GM23338 (cell line): ENCODE results near the gene SSH2.

ENCODE experiments used
- CTCF ChIP-seq, 2 experiments: fragments of 200-600 bp in 1 of 2; sonication (generic) in 1 of 2; conservative IDR thresholded peaks; 2 replicates each; pipeline versions ENCODE4 v1.5.1 to v1.6.1; 2016 to 2017; ENCODE audit warnings: antibody characterized with exemption in 2 of 2, low read depth in 2 of 2, mild to moderate bottlenecking in 2 of 2, moderate library complexity in 1 of 2
- EZH2 ChIP-seq: fragments of 200-600 bp; sonication (generic); IDR thresholded peaks from one replicate; pipeline ENCODE4 v1.8.0; 2017; ENCODE audit warnings: antibody characterized with exemption, mild to moderate bottlenecking, low read depth; ENCODE audit not compliant: unreplicated experiment
- EZH2phosphoT487 ChIP-seq: fragments of 200-600 bp; sonication (generic); IDR thresholded peaks from one replicate; pipeline ENCODE4 v1.8.1; 2018; ENCODE audit warnings: antibody characterized with exemption; ENCODE audit not compliant: unreplicated experiment
- NANOG ChIP-seq: IDR thresholded peaks from 2 replicates; pipeline ENCODE4 v1.6.1; 2016; ENCODE audit warnings: antibody characterized with exemption, borderline replicate concordance
- POLR2AphosphoS5 ChIP-seq: IDR thresholded peaks from 2 replicates; pipeline ENCODE4 v1.6.1; 2016; ENCODE audit warnings: antibody characterized with exemption, low read depth
- REST ChIP-seq: IDR thresholded peaks from one replicate; pipeline ENCODE4 v1.6.1; 2018; ENCODE audit warnings: antibody characterized with exemption; ENCODE audit not compliant: unreplicated experiment
- STAT1 ChIP-seq: IDR thresholded peaks from one replicate; pipeline ENCODE4 v1.6.1; 2016; ENCODE audit warnings: antibody characterized with exemption; ENCODE audit not compliant: unreplicated experiment
- ZNF114 ChIP-seq: fragments of 250-450 bp; sonication (Bioruptor Pico); IDR thresholded peaks from 2 replicates; pipeline ENCODE4 v1.5.0; 2020; ENCODE audit warnings: mild to moderate bottlenecking, moderate library complexity
- ZNF331 ChIP-seq: fragments of 250-450 bp; sonication (Bioruptor Pico); IDR thresholded peaks from 2 replicates; pipeline ENCODE4 v1.5.0; 2020; ENCODE audit warnings: low read depth, mild to moderate bottlenecking, moderate library complexity

GRCh38 chr17:29683481-29683880 lies 246.5 kb downstream of the SSH2 start:
- TF ChIP-seq CTCF (conservative IDR thresholded peaks at IDR 0.05; ENCODE audit: low read depth in 2 of 2), result no peak
- no peak for TF ChIP-seq POLR2AphosphoS5
- TF ChIP-seq EZH2phosphoT487, result no peak
- TF ChIP-seq REST, result no peak
- TF ChIP-seq STAT1, result no peak
- TF ChIP-seq EZH2, result no peak
- no peak for TF ChIP-seq ZNF331 (CRISPR knock-in tag)
- TF ChIP-seq NANOG, result no peak
- TF ChIP-seq ZNF114 (CRISPR knock-in tag), result no peak
